GM10847 (cell line): ENCODE data around the gene TNFRSF1B.

ENCODE experiments used
- POLR2A ChIP-seq: IDR thresholded peaks from 2 replicates; pipeline ENCODE4 v1.6.1; 2011; ENCODE audit not compliant: insufficient read length; ENCODE audit errors: extremely low read depth

Gene TNFRSF1B

DNA sequence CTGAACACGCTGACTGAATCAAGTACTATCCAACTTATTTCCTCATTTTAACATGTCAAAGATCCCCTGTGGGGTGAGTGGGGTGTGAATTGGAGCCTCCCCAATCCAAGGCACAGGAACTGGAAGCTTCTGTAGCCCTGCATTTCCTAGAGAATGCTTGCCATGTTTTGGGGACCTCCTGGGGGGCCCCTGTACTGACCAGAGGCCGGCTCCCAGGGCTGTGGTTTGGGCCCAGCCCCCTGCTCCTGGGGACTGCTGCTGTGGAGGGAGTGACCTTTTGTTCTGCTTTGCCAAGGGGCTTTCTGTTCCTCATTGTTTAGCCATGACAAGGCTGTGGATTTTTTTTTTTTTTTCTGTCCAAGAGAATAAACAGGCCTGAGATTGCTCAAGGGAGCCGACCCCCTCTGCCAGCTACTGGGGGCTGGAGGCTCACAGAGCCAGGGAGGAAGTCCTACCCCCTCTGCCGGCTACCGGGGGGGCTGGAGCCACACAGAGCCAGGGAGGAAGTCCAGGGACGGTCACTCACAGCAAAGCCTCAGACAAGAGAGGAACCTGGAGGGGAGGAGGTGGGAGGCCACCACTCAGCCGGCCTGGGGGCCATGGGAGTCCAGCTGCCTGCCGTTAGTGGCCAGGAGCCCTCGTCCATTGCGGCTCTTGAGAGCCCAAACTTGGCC, 17.4 kb downstream of the TNFRSF1B start:
- no peak for TF ChIP-seq POLR2A

DNA sequence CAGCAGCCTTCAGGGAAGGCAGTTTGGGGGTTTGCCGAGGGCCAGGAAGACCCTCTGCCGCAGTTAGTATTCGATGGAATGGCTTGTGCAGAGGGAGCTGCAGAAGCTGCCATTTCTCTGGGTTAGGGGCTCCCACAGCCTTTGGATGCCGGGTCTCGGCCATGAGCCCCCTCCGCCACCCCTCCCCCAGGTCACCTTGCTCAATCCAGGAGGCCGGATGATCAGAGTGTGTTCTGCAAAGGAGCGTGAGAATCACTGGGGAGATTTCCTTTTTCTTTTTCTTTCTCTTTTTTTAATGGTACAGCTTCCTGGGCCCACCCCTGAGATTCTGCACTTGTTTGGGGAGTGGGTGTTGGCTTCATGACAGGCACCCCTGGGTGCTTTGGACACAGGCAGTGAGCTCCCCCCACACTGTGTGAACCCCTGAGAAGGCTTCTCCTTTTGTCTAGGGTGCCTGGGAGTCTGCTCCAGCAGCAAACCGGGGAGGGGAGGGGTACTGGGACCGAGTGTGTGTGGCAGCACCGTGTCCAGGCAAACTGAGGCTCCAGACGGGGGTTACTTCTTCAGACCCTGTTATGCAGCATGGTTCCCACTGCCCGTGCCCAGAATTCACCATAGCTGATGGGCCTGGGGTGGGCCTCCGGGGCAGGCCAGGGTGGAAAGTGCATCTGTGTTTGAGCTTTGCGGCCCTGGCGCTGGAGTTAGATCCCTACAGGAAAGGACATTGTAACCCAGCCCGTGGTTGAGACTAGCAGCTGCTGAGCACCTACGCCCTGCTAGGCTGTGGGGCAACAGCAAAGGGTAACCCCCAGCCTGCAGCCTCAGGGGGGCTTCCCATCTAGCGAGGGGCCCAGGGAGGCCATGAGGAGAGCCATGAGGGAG, 18.5 kb downstream of the TNFRSF1B start:
- TF ChIP-seq POLR2A, result no peak

DNA sequence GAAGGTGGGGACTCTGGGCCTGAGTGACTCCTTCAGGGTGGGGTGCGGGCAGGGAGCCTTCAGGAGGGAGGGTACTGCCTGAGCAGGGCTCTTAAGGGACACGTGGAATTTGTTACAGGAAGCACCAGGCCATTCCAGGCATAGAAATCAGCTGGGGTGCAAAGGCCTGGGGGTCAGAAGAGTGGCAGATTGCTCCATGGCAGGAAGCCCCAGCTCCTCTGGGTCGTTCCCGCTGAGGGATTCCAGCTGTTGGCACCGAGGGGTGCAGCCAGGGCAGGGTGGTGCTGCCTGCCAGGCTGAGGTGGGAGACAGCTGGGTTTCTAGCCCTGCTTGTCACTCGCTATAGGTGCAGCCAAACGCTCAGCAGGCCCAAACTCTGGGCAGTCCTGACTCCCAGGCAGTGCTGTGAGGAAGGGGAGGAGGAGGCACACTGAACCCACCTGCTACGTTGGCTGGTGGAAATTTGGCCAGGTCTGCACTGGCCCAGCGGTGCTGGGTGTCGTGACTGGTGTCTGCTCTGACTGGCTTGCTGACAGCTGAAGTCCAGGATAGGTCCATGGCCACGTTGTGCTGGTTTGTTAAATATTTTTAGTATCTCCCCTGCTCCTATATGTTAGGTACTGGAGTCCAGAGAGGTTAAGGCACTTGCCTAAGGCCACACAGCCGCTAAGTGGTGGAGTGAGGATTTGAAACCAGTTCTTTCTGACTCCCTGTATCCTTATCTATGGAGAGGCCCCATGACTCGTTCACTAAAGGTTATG, 19.3 kb downstream of the TNFRSF1B start:
- TF ChIP-seq POLR2A, result no peak

DNA sequence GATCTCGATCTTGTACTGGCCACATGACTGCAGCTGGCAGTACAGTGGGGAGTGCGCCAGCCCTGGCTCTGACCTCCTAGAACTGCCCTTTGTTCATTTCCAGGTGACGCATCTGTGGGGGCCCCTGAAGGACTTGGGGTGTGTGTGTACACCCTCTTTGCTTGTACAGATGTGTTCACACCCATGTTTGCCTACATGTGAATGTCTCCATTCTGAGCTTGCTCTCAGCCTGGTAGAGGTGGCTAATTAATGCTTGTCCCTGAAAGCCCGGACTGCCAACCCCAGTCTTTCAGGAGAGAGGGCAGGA, 19.8 kb downstream of the TNFRSF1B start:
- TF ChIP-seq POLR2A, result no peak

DNA sequence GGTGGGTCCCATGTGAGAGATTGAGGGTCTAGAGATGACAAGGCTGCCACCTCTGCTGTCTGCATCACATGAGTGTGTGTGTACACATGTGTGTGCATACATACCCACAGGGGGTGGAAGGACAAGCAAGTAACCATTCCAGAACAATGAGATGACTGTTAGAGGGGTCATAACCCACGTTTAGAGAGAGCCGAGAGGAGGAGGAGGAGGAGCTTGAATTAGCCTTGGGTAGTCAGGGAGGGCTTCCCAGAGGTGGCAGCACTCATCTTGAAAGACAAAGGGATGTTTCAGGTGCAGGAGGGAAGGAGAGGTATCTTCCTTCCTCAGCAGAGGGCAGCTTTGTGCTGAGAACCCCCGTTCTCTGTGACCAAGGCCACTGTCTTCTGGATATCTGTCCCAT, 21.3 kb downstream of the TNFRSF1B start:
- TF ChIP-seq POLR2A, result no peak

DNA sequence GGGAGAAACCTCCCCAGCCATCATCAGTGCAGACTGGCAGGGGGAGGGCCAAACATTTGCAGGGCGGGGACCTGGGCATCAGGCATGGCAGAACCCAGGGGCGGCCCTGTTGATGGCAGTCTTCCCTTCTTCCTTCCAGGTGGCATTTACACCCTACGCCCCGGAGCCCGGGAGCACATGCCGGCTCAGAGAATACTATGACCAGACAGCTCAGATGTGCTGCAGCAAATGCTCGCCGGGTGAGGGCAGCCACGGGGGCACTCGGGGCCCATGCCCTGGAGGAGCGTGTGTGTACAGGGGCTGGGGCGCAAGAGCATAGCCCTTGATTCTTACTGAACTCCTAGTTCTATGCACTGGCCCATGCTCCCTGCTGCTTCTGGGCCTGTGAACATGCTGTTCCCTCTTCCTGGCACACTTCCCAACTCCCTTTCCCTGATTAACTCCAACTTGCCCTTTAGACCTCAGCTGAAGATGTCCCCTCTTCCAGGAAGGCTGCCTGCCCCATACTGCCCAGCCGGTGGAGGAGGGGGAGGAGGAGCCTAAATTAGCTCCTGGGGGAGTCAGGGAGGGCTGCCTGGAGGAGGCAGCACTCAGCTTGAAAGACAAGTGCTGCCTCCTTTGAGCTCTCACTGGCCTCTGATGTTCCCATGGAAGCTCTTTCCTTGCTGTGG, 22.0 kb downstream of the TNFRSF1B start:
- TF ChIP-seq POLR2A, result no peak

DNA sequence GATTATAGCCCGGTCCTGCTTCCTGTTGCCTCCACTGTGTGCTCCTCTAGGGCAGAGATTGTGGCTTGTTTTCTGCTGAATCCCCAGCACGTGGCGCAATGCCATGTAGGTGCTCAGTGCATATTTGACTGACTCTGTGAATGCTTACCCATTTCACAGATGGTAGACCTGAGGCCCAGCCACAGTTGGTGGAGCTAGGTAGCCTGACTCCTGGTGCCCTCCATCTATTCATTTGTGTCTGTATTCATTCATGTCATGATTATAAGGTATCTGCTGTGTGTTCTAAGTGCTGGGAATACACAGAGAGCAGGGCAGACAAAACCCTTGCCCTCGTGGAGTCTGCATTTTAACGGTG, 22.5 kb downstream of the TNFRSF1B start:
- no peak for TF ChIP-seq POLR2A

DNA sequence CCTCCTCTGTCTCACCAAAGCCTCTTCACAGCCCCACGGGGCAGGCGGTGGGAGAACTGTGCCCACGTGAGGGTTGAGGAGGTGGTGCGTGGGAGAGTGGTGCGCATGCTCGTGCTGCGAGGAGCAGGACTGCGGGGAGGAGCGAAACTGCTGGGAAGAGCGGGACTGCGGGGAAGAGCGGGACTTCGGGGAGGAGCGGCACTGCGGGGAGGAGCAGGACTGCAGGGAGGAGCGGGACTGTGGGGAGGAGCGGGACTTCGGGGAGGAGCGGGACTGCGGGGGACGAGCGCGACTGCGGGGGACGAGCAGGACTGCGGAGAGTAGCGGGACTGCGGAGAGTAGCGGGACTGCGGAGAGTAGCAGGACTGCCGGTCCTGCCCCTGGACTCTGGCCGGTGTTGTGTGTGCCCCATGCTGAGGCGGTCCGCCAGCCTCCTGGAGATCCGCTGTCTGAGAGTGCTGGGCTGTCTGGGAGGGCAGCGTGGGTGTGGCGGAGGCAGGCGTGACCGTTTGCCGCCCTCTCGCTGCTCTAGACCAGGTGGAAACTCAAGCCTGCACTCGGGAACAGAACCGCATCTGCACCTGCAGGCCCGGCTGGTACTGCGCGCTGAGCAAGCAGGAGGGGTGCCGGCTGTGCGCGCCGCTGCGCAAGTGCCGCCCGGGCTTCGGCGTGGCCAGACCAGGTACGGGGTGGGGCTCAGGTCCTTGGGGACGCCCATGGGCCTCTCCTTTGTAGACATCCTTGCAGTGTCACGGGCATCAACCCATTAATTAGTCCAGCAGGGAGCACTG, 24.6 kb downstream of the TNFRSF1B start:
- TF ChIP-seq POLR2A, result no peak

DNA sequence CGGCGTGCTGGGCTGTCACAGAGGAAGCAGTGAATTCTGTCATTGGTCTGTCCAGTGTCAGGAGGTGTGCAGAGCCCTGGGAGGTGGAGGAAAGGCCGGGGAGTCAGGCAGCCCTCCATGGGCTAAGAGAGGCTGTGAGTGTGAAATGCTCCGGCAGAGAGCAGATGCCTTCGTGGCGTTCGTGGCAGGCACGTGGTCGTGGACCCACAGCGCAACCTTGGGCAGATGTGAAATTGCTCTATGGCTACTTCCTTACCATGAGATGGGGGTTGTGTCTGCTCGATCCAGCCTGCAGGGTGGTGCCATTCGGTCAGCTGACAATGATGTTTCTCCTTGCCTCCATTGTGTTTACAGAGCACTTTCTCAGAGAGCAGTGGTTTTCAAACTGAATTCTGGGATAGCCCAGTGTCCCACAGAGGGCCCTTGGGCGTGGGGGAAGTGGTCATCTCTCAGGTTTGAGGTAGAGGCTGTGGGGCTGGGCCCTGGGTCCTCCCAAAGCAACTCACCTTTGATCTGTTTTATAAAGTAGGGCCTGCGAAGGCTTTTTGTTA, 27.9 kb downstream of the TNFRSF1B start:
- no peak for TF ChIP-seq POLR2A

DNA sequence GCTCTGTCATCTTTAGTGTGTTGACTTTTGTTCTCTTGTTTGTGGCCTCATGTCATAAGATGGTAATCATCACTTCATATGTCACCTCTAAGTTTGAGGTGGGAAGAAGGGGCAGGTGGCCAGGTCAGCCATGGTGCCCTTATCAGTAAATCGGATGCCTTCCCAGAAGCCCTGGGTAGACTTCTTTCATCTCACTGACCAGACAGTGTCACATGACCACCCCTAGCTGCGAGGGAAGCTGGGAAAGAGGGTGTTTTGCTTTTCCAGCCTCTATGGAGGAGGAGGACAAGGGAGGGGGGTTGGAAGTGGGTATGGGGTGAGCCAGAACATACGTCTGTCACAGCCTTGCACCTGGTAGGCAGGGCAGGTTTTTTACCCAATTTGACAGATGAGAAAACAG, 28.6 kb downstream of the TNFRSF1B start:
- no peak for TF ChIP-seq POLR2A

DNA sequence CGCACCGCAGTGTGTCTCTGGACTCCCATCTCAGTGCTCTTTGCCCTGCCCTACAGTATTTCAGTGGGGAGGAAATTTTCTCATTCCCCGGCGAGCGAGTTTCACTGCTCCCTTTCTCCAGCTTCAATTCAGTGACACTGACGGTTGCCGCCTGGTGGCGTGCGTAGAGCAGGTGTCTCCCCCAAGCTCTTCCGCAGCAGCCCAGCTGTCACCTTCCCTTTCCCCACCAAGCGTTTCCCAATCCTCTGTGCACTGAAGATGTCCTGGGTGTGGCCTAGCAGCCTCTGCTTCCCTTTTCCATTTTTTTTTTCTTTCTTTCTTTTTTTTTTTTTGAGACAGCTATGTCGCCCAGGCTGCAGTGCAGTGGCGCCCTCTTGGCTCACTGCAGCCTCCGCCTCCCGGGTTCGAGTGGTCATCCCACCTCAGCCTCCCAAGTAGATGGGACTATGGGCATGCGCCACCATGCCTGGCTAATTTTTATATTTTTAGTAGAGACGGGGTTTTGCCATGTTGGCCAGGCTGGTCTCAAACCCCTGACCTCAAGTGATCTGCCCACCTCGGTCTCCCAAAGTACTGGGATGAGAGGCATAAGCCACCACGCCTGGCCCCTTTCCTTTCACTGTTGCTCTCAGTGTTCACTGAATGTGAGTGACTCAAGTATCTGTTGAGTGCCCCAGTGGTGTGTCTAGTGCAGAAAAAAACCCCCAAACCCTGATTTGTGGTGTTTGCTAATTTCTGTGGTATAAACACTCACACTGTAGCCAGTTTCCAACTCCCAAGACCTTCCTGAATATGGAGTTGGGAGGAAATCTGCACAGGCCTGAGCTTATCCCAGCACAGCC, 30.1 kb downstream of the TNFRSF1B start:
- no peak for TF ChIP-seq POLR2A

DNA sequence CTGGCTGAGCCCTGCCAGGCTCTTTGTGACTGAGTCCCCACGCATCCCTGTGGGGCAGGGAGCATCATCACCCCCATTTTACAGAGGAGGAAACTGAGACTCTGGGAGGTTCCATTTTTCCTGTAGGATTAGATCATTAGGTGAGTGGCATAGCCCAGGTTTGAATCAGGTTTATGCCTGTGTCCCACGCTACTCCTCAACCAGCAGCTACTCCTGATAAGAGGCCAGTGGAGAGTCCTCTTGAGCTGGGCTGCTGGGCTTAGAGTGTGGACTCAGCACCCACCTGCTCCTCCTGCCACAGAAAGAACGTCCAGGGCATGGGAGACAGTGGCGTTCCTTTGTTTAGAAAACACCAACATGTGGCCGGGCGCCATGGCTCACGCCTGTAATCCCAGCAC, 30.7 kb downstream of the TNFRSF1B start:
- no peak for TF ChIP-seq POLR2A

DNA sequence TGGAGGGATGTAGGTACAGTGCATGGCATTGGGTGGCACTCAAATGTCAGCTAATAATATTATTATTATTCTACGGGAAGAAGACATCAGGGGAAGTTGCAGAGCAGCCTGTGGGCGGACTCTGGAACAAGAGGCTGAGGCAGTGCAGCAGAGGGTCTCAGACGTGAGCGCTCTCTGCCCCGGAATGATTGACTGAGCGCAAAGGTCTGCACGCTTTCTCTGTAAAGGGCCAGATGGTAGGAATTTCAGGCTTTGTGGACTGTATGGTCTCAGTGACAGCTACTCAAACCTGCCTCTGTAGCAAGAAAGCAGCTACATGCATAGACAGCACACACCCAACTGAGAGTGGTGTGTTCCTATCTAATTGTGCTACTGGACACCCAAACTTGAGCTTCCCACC, 33.4 kb downstream of the TNFRSF1B start:
- TF ChIP-seq POLR2A, result no peak
